HG03064 (cell line): ENCODE data around the gene CORO1C.

Experiments
- ATAC-seq: cut with Tn5 transposase; IDR thresholded peaks from one replicate; pipeline ENCODE4 v1.9.1; 2021; ENCODE audit warnings: low read depth; ENCODE audit not compliant: unreplicated experiment

The CORO1C gene

GRCh38 chr12:108653922-108654321, 77.4 kb downstream of the CORO1C start:
- no peak for ATAC-seq

GRCh38 chr12:108653082-108653516, 78.2 kb downstream of the CORO1C start:
- ATAC-seq = no peak

DNA sequence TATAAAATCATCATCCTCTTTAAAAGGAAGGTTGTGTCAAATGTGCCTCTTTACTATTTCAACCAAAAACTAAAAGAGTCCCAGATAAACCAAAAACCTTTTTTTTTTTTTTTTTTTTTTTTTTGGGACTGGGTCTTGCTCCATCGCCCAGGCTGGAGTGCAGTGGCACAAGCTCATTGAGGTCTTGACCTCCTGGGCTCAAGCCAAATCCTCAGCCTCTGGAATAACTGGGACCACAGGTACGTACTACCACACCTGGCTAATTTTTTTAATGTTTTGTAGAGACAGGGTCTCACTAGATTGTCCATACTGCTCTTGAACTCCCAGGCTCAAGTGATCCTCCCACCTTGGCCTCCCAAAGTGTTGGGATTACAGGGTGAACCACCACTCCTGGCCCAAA, 81.2 kb downstream of the CORO1C start:
- no peak for ATAC-seq

DNA sequence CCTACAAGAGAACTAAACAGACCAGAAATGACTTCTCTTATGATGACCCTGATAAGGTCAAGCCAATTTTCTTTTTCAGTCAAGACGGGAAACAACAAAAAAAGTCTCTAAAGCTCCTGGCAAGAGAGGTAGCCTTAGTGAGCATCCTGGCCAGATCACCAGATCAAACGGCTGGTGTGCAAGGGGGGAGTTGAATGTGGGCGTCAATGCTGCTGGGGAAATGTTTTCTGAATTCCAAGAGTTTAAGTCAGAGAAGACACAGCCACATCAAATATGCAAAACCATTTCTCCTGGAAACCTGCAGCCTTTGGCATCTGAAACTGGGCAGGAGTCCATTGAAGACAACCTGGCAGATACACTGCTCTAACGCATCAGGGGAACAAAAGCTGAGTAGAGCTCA, 81.6 kb downstream of the CORO1C start:
- no peak for ATAC-seq

DNA sequence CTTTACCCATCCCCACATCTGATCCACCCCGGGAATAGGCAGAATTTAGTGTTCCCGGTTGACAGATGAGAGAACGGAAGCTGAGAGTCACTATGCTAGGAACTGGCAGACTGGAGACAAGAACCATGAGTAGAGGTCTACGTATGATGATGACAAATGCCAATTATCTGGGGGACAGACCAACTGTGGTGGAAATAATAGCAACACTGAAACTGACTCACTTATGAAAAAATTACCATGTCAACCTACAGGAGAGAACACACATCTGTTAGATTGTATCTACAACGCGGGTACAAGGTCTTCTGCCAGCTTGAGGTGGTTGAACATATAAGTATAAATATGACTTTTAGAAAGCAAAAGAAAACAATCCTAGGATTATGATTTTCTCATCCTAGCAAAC, 82.2 kb downstream of the CORO1C start:
- no peak for ATAC-seq

DNA sequence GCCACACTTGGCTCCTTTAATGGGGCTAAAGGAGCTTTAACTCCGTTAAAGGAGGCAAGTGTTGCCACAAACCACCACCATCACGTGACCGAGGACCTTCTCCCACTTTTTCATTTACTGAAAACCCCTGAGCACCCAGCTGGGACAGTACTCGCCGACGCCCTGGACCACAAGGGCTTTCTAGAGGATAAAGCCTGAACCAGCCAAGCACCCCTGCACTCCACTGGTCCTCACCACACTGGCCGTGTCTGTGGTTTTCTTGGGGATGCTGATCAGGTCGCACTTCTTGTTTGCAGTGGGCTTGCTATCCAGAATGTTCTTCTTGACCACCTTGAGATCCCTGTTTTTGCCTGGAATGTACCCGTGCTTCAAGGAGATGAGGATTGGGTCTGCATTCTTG, 82.9 kb downstream of the CORO1C start:
- no peak for ATAC-seq

GRCh38 chr12:108647585-108648287, 83.6 kb downstream of the CORO1C start:
- ATAC-seq = no peak

DNA sequence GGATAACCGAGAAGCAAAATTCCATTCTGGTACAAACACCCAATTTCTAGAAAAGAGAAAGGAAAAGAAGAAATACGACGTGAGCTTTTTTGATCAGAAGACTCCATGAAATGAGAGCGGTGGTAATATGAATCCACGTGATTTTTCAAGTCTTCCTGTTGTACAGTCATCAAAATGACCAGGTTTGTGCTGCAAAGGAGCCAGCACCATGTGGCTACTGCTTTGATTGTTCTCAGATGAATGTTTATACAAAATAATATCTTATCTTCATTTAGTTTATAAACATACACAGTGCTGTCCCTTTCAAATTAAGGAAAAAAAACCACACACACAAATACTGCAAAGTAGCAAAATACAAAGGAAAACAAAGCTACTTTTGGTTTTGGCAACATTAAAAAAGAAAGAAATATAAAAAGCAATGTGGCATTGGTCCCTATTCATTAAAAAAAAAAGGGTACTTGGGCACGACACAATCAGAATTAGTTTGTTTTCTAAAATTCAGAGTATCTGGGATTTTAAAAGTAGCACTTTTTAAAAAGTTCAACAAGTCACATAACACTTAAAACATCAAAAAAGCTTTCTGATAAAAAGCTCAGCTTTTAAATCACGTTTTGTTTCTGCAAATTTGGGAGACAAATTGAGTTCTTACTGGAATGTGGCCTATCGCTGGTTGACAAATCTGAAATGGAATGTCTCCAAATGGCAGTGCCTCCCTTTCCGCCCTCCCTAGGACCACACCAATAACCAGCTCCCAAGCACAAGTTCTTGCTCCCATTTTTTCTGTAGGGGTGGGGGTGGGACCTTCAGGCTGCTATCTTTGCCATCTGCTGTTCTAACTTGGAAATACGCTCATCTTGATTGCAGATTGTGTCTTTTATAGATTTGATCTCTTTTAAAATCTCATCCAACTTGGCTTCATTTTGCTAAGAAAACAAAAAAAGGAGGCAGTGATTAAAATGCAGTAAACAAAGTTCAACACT, 84.4 kb downstream of the CORO1C start:
- ATAC-seq = no peak

GRCh38 chr12:108645686-108646599, 85.4 kb downstream of the CORO1C start:
- ATAC-seq = no peak

DNA sequence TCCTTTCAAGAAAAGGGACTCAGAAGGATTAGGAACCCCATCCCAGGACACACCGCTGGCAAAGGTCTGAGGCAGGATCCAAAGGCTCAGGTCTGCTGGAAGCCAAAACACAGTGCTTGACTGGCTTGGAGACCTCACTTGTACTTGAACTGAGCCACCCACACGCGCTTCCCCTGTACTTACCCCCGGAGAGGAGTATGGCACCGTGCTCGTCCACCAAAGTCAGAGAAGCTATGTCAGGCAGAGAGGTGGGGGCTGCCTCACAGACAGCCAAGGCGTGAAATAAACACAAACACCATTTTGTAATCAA, 86.6 kb downstream of the CORO1C start:
- no peak for ATAC-seq

GRCh38 chr12:108643941-108644810, 87.1 kb downstream of the CORO1C start:
- no peak for ATAC-seq

GRCh38 chr12:108642899-108643654, 88.2 kb downstream of the CORO1C start:
- no peak for ATAC-seq

DNA sequence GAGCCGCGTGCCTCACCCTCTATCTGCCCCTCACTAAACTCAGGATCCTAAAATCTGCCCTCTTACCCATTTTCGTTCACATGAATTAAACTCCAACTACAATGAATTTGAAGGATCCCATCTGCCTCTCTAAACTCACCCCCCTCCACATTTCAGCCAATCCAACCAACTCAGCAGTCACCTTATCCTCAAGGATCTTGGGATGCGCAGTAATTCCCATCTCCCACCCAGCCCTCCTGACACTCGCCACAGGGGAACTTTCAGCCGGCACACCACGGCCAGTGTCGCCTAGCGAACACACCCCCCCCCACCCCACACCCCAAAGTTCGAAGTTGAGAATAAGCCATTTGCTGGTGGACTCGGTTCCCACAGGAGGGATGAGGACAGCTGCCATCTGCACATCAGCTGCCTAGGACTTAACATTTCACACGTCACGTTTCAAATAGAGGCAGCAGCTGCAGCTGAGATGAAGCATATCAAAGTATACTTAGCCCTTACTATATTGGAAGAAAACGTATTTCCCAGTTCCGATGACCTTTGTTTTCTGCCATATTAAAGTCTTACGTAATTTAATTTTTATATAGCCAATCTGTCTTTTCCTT, 88.9 kb downstream of the CORO1C start:
- ATAC-seq = no peak

DNA sequence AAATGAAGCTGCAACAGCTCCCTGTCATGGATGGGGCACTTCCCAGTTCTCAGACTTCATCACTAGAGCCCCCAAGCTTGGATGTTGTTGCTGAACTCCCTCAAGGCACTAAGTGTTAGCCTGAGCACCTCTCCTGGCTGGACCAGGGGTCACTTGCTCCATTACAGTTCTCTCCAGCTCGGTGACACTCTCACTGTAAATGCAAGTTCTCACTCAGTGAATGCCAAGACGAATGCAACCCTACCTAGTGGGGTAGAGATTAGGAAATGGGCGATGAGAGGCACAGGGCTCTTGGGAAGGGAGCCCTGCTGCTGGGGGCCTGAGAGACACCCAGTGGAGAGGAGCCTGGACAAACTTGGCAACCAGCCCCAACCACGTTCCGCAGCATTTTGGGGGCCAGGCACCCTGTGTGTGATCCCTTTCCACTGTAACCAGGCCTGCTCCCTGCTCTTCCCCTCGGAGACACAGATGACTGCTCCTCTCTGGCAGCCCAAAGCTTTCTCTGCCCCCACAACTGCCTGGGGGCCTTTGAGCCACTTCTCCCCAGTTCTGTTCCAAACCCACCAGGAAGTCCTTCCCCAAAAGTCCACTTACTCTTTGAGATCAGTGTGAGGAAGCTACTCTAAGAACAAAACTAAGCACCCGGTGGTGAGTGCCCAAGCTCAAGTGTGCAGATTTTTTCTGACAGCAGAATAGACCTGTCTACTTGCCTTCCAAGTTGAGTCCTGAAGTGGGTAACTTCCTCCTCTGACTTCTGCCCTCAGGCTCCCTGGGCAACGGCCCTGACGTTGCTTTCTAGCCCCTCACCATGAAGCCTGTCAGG, 89.7 kb downstream of the CORO1C start:
- ATAC-seq = no peak

- ATAC-seq = no peak
These were observed 90.4 kb downstream of the CORO1C start for GRCh38 chr12:108640802-108641445.

- ATAC-seq = no peak
These were observed 92.1 kb downstream of the CORO1C start for GRCh38 chr12:108638997-108639822.
